OCI-LY1 (cell line): ENCODE data around the gene POLK.

ENCODE experiments used
- H2AFZ ChIP-seq: fragments of 200-600 bp; sonication (generic), shearing (Covaris generic); 2 replicates; pipeline ENCODE4 v1.6.0; 2014; ENCODE audit warnings: antibody characterized with exemption, mild to moderate bottlenecking, low read length
- H3F3A ChIP-seq: fragments of 200-600 bp; sonication (generic), shearing (Covaris generic); 2 replicates; pipeline ENCODE4 v1.6.0; 2014; ENCODE audit warnings: mild to moderate bottlenecking, antibody characterized with exemption, low read length, moderate library complexity; ENCODE audit not compliant: insufficient read depth
- H3K27ac ChIP-seq: fragments of 200-600 bp; sonication (generic); 2 replicates; pipeline ENCODE4 v1.5.1; 2014; ENCODE audit warnings: low read length, mixed run types, mild to moderate bottlenecking, low read depth; ENCODE audit not compliant: poor library complexity, severe bottlenecking
- H3K27me3 ChIP-seq: fragments of 200-600 bp; sonication (generic); 2 replicates; pipeline ENCODE4 v1.6.0; 2014; ENCODE audit warnings: antibody characterized with exemption, mild to moderate bottlenecking, low read length, moderate library complexity; ENCODE audit not compliant: insufficient read depth
- H3K36me3 ChIP-seq: fragments of 200-600 bp; sonication (generic); 2 replicates; pipeline ENCODE4 v1.6.1; 2014; ENCODE audit warnings: mild to moderate bottlenecking, antibody characterized with exemption, low read length, moderate library complexity, mixed read lengths; ENCODE audit not compliant: insufficient read depth
- H3K4me1 ChIP-seq: fragments of 200-600 bp; sonication (generic); 2 replicates; pipeline ENCODE4 v1.5.1; 2014; ENCODE audit warnings: mild to moderate bottlenecking, low read length, moderate library complexity; ENCODE audit not compliant: insufficient read depth, severe bottlenecking
- H3K4me2 ChIP-seq: fragments of 200-600 bp; sonication (generic), shearing (Covaris generic); 2 replicates; pipeline ENCODE4 v1.6.1; 2014; ENCODE audit warnings: low read length
- H3K4me3 ChIP-seq: fragments of 200-600 bp; sonication (generic); 2 replicates; pipeline ENCODE4 v1.5.1; 2014; ENCODE audit warnings: low read length, low read depth, mild to moderate bottlenecking, mixed read lengths; ENCODE audit not compliant: poor library complexity, severe bottlenecking
- H3K79me2 ChIP-seq: fragments of 200-600 bp; shearing (Covaris generic); 2 replicates; pipeline ENCODE4 v1.6.1; 2016; ENCODE audit warnings: mixed run types, low read length, mixed read lengths; ENCODE audit not compliant: insufficient read depth
- H3K9ac ChIP-seq: fragments of 200-600 bp; sonication (generic), shearing (Covaris generic); 2 replicates; pipeline ENCODE4 v1.6.1; 2014; ENCODE audit warnings: mild to moderate bottlenecking, low read length, mixed read lengths
- H3K9me2 ChIP-seq: fragments of 200-600 bp; sonication (generic), shearing (Covaris generic); 2 replicates; pipeline ENCODE4 v1.6.1; 2014; ENCODE audit warnings: low read depth, mild to moderate bottlenecking, low read length, mixed read lengths
- H3K9me3 ChIP-seq: fragments of 200-600 bp; shearing (Covaris generic); 2 replicates; pipeline ENCODE4 v1.6.1; 2014; ENCODE audit warnings: low read length, mixed read lengths
- H4K20me1 ChIP-seq: fragments of 200-600 bp; sonication (generic), shearing (Covaris generic); 2 replicates; pipeline ENCODE4 v1.6.0; 2016; ENCODE audit warnings: mild to moderate bottlenecking, low read length; ENCODE audit not compliant: insufficient read depth
- EZH2 ChIP-seq: fragments of 200-600 bp; sonication (generic), shearing (Covaris generic); IDR thresholded peaks from 2 replicates; pipeline ENCODE4 v1.8.0; 2017; ENCODE audit warnings: borderline replicate concordance, mixed run types, mild to moderate bottlenecking, antibody characterized with exemption, low read length, moderate library complexity, mixed read lengths
- TF ChIP-seq, protein P1 (sequence below): fragments of 200-600 bp; sonication (generic), shearing (Covaris generic); IDR thresholded peaks from 2 replicates; pipeline ENCODE4 v1.5.1; 2017; ENCODE audit warnings: mild to moderate bottlenecking, antibody characterized with exemption, low read length, moderate library complexity, mixed read lengths

POLK gene

GRCh38 chr5:75545131-75545530 lies 33.4 kb downstream of the POLK start:
- H3K9ac ChIP-seq, result no peak overlapping the region
- TF ChIP-seq, protein P1, sequence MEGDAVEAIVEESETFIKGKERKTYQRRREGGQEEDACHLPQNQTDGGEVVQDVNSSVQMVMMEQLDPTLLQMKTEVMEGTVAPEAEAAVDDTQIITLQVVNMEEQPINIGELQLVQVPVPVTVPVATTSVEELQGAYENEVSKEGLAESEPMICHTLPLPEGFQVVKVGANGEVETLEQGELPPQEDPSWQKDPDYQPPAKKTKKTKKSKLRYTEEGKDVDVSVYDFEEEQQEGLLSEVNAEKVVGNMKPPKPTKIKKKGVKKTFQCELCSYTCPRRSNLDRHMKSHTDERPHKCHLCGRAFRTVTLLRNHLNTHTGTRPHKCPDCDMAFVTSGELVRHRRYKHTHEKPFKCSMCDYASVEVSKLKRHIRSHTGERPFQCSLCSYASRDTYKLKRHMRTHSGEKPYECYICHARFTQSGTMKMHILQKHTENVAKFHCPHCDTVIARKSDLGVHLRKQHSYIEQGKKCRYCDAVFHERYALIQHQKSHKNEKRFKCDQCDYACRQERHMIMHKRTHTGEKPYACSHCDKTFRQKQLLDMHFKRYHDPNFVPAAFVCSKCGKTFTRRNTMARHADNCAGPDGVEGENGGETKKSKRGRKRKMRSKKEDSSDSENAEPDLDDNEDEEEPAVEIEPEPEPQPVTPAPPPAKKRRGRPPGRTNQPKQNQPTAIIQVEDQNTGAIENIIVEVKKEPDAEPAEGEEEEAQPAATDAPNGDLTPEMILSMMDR, result no peak
- TF ChIP-seq EZH2, result no peak
- H3K4me3 ChIP-seq, result no peak overlapping the region
- H3K9me3 ChIP-seq, result no peaks in the 10 kb centered on the region
- H3K79me2 ChIP-seq, result peaks cover 5% of the 10 kb centered on the region
- no peaks in the 10 kb centered on the region for H3K36me3 ChIP-seq
- no peak overlapping the region for H3K27ac ChIP-seq
- H3K4me2 ChIP-seq, result no peak overlapping the region
- no peaks in the 10 kb centered on the region for H3K4me1 ChIP-seq
- H2AFZ ChIP-seq, result no peak overlapping the region
- H3K27me3 ChIP-seq, result no peaks in the 10 kb centered on the region
- no peaks in the 10 kb centered on the region for H4K20me1 ChIP-seq
- H3K9me2 ChIP-seq, result no peaks in the 10 kb centered on the region
- no peaks in the 10 kb centered on the region for H3F3A ChIP-seq

- H3K27ac ChIP-seq, result no peak overlapping the region
- no peaks in the 10 kb centered on the region for H3K4me1 ChIP-seq
- no peak overlapping the region for H3K9ac ChIP-seq
- peaks cover under 1% of the 10 kb centered on the region; the same call in 1 of the 2 replicates for H3K79me2 ChIP-seq
- no peaks in the 10 kb centered on the region for H3F3A ChIP-seq
- H4K20me1 ChIP-seq, result no peaks in the 10 kb centered on the region
- no peaks in the 10 kb centered on the region for H3K36me3 ChIP-seq
- H3K9me2 ChIP-seq, result no peaks in the 10 kb centered on the region
- H3K4me2 ChIP-seq, result no peak overlapping the region
- no peak overlapping the region for H2AFZ ChIP-seq
- TF ChIP-seq EZH2, result no peak
- TF ChIP-seq, protein P1, result no peak
- no peak overlapping the region for H3K4me3 ChIP-seq
- H3K27me3 ChIP-seq, result no peaks in the 10 kb centered on the region
- no peaks in the 10 kb centered on the region for H3K9me3 ChIP-seq
These were observed 35.1 kb downstream of the POLK start for GRCh38 chr5:75546830-75547229.

GRCh38 chr5:75547812-75548211 lies 36.1 kb downstream of the POLK start:
- no peaks in the 10 kb centered on the region for H3K9me3 ChIP-seq
- no peaks in the 10 kb centered on the region for H4K20me1 ChIP-seq
- H2AFZ ChIP-seq, result no peak overlapping the region
- H3K9me2 ChIP-seq, result no peaks in the 10 kb centered on the region
- no peak overlapping the region for H3K9ac ChIP-seq
- no peak overlapping the region for H3K4me2 ChIP-seq
- no peak overlapping the region for H3K27ac ChIP-seq
- no peaks in the 10 kb centered on the region for H3F3A ChIP-seq
- H3K79me2 ChIP-seq, result no peaks in the 10 kb centered on the region
- no peak overlapping the region for H3K4me3 ChIP-seq
- no peaks in the 10 kb centered on the region for H3K27me3 ChIP-seq
- peaks cover 5% of the 10 kb centered on the region; the same call in 1 of the 2 replicates for H3K36me3 ChIP-seq
- no peak for TF ChIP-seq EZH2
- TF ChIP-seq, protein P1, result no peak
- H3K4me1 ChIP-seq, result no peaks in the 10 kb centered on the region
